IMR-90 (cell line): ENCODE data around the gene ITGB1BP1. TPM values are rescaled to one million over a fixed set of nuclear protein-coding genes. Genes with fewer than 3 reads are reported as not detected.

Experiments used
- ATAC-seq: fragments of 200-7000 bp; cut with Tn5 transposase; 2 replicates; pipeline ENCODE4 v1.9.1; 2020; ENCODE audit warnings: low read depth, mild to moderate bottlenecking, moderate library complexity
- BruUV-seq: library from RNA; stranded (reverse); fragments of 400-500 nt; replicated peaks from 2 replicates; lab custom pipeline; 2021; lab: Mats Ljungman, UMichigan
- CTCF ChIA-PET: fragments of 300-600 bp; formaldehyde crosslinking; extraction: SDS; loops from one replicate; lab custom pipeline; 2021; ENCODE audit warnings: antibody characterized with exemption; lab: Yijun Ruan, JAX
- POLR2A ChIA-PET: fragments of 300-600 bp; sonication (Branson Sonifier 250); formaldehyde crosslinking; loops from one replicate; lab custom pipeline; 2022; ENCODE audit warnings: antibody characterized with exemption; ENCODE audit not compliant: unreplicated experiment; lab: Charles Lee
- DNase-seq: peaks from one replicate; pipeline ENCODE4 v3.0.0; 2013
- H2AFZ ChIP-seq: replicated peaks from 2 replicates; pipeline ENCODE3; 2013; ENCODE audit warnings: low read length, mild to moderate bottlenecking; ENCODE audit not compliant: poor library complexity
- H2AK5ac ChIP-seq: 2 replicates; pipeline ENCODE4 v1.6.1; 2013; ENCODE audit warnings: low read depth, low read length, inconsistent platforms
- H2AK9ac ChIP-seq: replicated peaks from 2 replicates; pipeline ENCODE3; 2013; ENCODE audit warnings: mild to moderate bottlenecking, low read depth, low read length, moderate library complexity; ENCODE audit not compliant: poor library complexity
- H2BK120ac ChIP-seq: 2 replicates; pipeline ENCODE4 v1.6.1; 2013; ENCODE audit warnings: low read depth, low read length, inconsistent platforms
- H2BK15ac ChIP-seq: 3 replicates; pipeline ENCODE4 v1.6.1; 2013; ENCODE audit warnings: low read depth, low read length, inconsistent platforms
- H2BK20ac ChIP-seq: 2 replicates; pipeline ENCODE4 v1.6.1; 2013; ENCODE audit warnings: low read depth, mild to moderate bottlenecking, inconsistent platforms, low read length, moderate library complexity
- H2BK5ac ChIP-seq: 2 replicates; pipeline ENCODE4 v1.6.1; 2013; ENCODE audit warnings: mild to moderate bottlenecking, low read depth, low read length, inconsistent platforms; ENCODE audit not compliant: poor library complexity, severe bottlenecking
- H3K14ac ChIP-seq: replicated peaks from 2 replicates; pipeline ENCODE4 v1.6.1; 2013; ENCODE audit warnings: low read depth, low read length, inconsistent platforms
- H3K18ac ChIP-seq: 2 replicates; pipeline ENCODE4 v1.6.1; 2013; ENCODE audit warnings: low read depth, low read length, control low read depth
- H3K23ac ChIP-seq: 2 replicates; pipeline ENCODE4 v1.6.1; 2013; ENCODE audit warnings: low read depth, low read length, inconsistent platforms
- H3K27ac ChIP-seq: 2 replicates; pipeline ENCODE4 v1.5.1; 2013; ENCODE audit warnings: mild to moderate bottlenecking, control low read depth, low read length; ENCODE audit not compliant: insufficient read depth
- H3K27me3 ChIP-seq: 2 replicates; pipeline ENCODE4 v1.6.1; 2013; ENCODE audit warnings: low read length; ENCODE audit not compliant: control insufficient read depth, insufficient read depth
- H3K36me3 ChIP-seq: 2 replicates; pipeline ENCODE4 v1.6.1; 2013; ENCODE audit warnings: low read length, mixed read lengths; ENCODE audit not compliant: control insufficient read depth, insufficient read depth
- H3K4ac ChIP-seq: 2 replicates; pipeline ENCODE4 v1.6.1; 2013; ENCODE audit warnings: low read depth, low read length, inconsistent platforms
- H3K4me1 ChIP-seq: 2 replicates; pipeline ENCODE4 v1.6.1; 2013; ENCODE audit warnings: low read length, mixed read lengths; ENCODE audit not compliant: control insufficient read depth, insufficient read depth
- H3K4me2 ChIP-seq: 2 replicates; pipeline ENCODE4 v1.6.1; 2013; ENCODE audit warnings: low read depth, mild to moderate bottlenecking, control low read depth, low read length, moderate library complexity
- H3K4me3 ChIP-seq: 2 replicates; pipeline ENCODE4 v1.5.1; 2013; ENCODE audit warnings: low read depth, mild to moderate bottlenecking, control low read depth, low read length, moderate library complexity; ENCODE audit not compliant: insufficient read depth
- H3K56ac ChIP-seq: 2 replicates; pipeline ENCODE4 v1.6.1; 2013; ENCODE audit warnings: low read length, inconsistent platforms; ENCODE audit not compliant: insufficient read depth; ENCODE audit errors: extremely low read depth
- H3K79me1 ChIP-seq, 2 experiments: 2 replicates each; pipeline ENCODE4 v1.6.1; 2013; ENCODE audit warnings: low read length in 2 of 2, inconsistent platforms in 1 of 2, low read depth in 1 of 2
- H3K9ac ChIP-seq: 2 replicates; pipeline ENCODE4 v1.6.1; 2013; ENCODE audit warnings: low read depth, low read length, control low read depth
- H3K9me1 ChIP-seq: 2 replicates; pipeline ENCODE4 v1.6.1; 2013; ENCODE audit warnings: low read length, inconsistent platforms; ENCODE audit not compliant: insufficient read depth
- H3K9me3 ChIP-seq: 2 replicates; pipeline ENCODE4 v1.6.1; 2013; ENCODE audit warnings: low read length; ENCODE audit not compliant: control insufficient read depth, insufficient read depth
- H4K20me1 ChIP-seq: 2 replicates; pipeline ENCODE4 v1.6.1; 2013; ENCODE audit warnings: low read length, inconsistent platforms; ENCODE audit not compliant: insufficient read depth
- H4K5ac ChIP-seq: 2 replicates; pipeline ENCODE4 v1.6.1; 2013; ENCODE audit warnings: mild to moderate bottlenecking, low read depth, low read length, control low read depth
- H4K8ac ChIP-seq, 2 experiments: 2 replicates each; pipeline ENCODE4 v1.6.1; 2013; ENCODE audit warnings: low read depth in 2 of 2, low read length in 2 of 2, control low read depth in 1 of 2, inconsistent platforms in 1 of 2
- H4K91ac ChIP-seq: 2 replicates; pipeline ENCODE4 v1.6.1; 2013; ENCODE audit warnings: low read depth, low read length, inconsistent platforms; ENCODE audit not compliant: insufficient read depth
- BHLHE40 ChIP-seq: fragments of 150-350 bp; IDR thresholded peaks from 2 replicates; pipeline ENCODE4 v1.6.1; 2016; ENCODE audit warnings: mild to moderate bottlenecking, low read depth, low read length
- ELK1 ChIP-seq: fragments of 150-350 bp; IDR thresholded peaks from 2 replicates; pipeline ENCODE4 v1.6.1; 2016; ENCODE audit warnings: low read depth, mild to moderate bottlenecking, low read length, moderate library complexity, borderline replicate concordance
- FOS ChIP-seq: fragments of 150-350 bp; IDR thresholded peaks from 2 replicates; pipeline ENCODE4 v1.6.1; 2016; ENCODE audit warnings: low read depth, low read length
- MAFK ChIP-seq: IDR thresholded peaks from 2 replicates; pipeline ENCODE4 v1.6.1; 2012; ENCODE audit warnings: low read depth, low read length, improper control_type of control experiment
- RCOR1 ChIP-seq: IDR thresholded peaks from 2 replicates; pipeline ENCODE4 v1.6.1; 2012; ENCODE audit warnings: mild to moderate bottlenecking, low read length, improper control_type of control experiment; ENCODE audit not compliant: insufficient replicate concordance
- RFX5 ChIP-seq: IDR thresholded peaks from 2 replicates; pipeline ENCODE4 v1.8.0; 2012; ENCODE audit warnings: low read depth, mild to moderate bottlenecking, low read length, moderate library complexity
- SMC3 ChIP-seq: fragments of 150-350 bp; IDR thresholded peaks from 2 replicates; pipeline ENCODE4 v1.6.1; 2016; ENCODE audit warnings: low read depth, mild to moderate bottlenecking, antibody characterized with exemption, low read length, moderate library complexity
- WGBS, 2 experiments: methylation state at CpG; one replicate each; pipeline versions ENCODE4 v1.1.5 to v1.1.7; 2013; ENCODE audit warnings: missing lambda C conversion rate in 2 of 2; ENCODE audit not compliant: insufficient read length in 1 of 2; ENCODE audit errors: extremely low coverage in 2 of 2; 5-methylcytosine and 5-hydroxymethylcytosine counted together
- dilution Hi-C: fragments of 300-500 bp; cut with HindIII; formaldehyde crosslinking; loops from one replicate; pipeline ENCODE4 v1.14.3; 2018; ENCODE audit warnings: low sequenced_read_pairs; ENCODE audit not compliant: unreplicated experiment
- in situ Hi-C: fragments of 300-500 bp; cut with MboI; formaldehyde crosslinking; loops from 3 replicates; pipeline ENCODE4 v1.14.3; 2019; ENCODE audit warnings: low sequenced_read_pairs, inconsistent platforms, mixed read lengths
- intact Hi-C: fragments of 100-400 bp; cut with micrococcal nuclease; formaldehyde crosslinking; loops from 2 replicates; pipeline ENCODE4 v1.10.0; 2022
- polyA plus RNA-seq, 3 experiments: library from polyadenylated mRNA; depleted of rRNA; stranded (reverse); fragments of >200 nt; gene quantifications; 2 replicates each; pipeline ENCODE4 v1.2.3, GENCODE V29; 2012; ENCODE audit warnings: low replicate concordance in 1 of 3
- total RNA-seq: library from RNA; depleted of rRNA; stranded (reverse); fragments of >200 nt; gene quantifications from 2 replicates; pipeline ENCODE4 v1.2.3, GENCODE V29; 2012

The ITGB1BP1 gene
- total and polyA plus RNA-seq, 2 of the 4 experiments (the other 2 are of a cell fraction): 48.6 to 88.1 TPM

- intact Hi-C loops: no loop called here
Measured at GRCh38 chr2:9385841-9386240, 37.5 kb downstream of the ITGB1BP1 start.

More at GRCh38 chr2:9385841-9386240, 37.5 kb downstream of the ITGB1BP1 start:
- no peak overlapping the region for H3K23ac ChIP-seq
- no peak overlapping the region for H3K14ac ChIP-seq
- no peak overlapping the region for H2AK5ac ChIP-seq
- no peak overlapping the region for H4K8ac ChIP-seq
- POLR2A ChIA-PET: no interaction called here
- no peak for ATAC-seq
- no peak for TF ChIP-seq BHLHE40
- no peak for TF ChIP-seq ELK1
- no peak for TF ChIP-seq FOS
- no peak for TF ChIP-seq RFX5
- TF ChIP-seq SMC3: no peak
- no peak for TF ChIP-seq RCOR1
- TF ChIP-seq MAFK: no peak
- 100% methylated on average over 5 of the region's 6 CpGs; no CpG with 5 or more reads in 1 of the 2 experiments for WGBS, 2 experiments
- in situ Hi-C loops: no loop called here
- dilution Hi-C loops: no loop called here
- CTCF ChIA-PET: interaction anchor here (0.6 kb wide), 1 partner anchor 309 kb away, joined by 3 read pairs; no protein-coding TSS in a partner anchor
- H2BK120ac ChIP-seq: no peak overlapping the region
- H3K27ac ChIP-seq: no peak overlapping the region
- H3K79me1 ChIP-seq: peaks cover 9 to 64% of the 10 kb centered on the region in 2 experiments; a peak in 3 of 4 replicates
- no peaks in the 10 kb centered on the region for H3K9me3 ChIP-seq
- no peak overlapping the region for H3K56ac ChIP-seq
- no peak for DNase-seq
- no peak overlapping the region for H2BK15ac ChIP-seq
- no peak overlapping the region for H2AK9ac ChIP-seq
- peaks cover 13% of the 10 kb centered on the region for H3K4me1 ChIP-seq
- H3K9me1 ChIP-seq: peaks cover 26% of the 10 kb centered on the region
- no peak overlapping the region for H3K4ac ChIP-seq
- no peak overlapping the region for H4K5ac ChIP-seq
- no peak overlapping the region for H4K91ac ChIP-seq
- no peaks in the 10 kb centered on the region for H3K27me3 ChIP-seq
- peaks cover 8% of the 10 kb centered on the region for H4K20me1 ChIP-seq
- no peak overlapping the region for H3K4me2 ChIP-seq
- peaks cover 43% of the 10 kb centered on the region for H3K36me3 ChIP-seq
- no peak overlapping the region for H2BK20ac ChIP-seq
- H2BK5ac ChIP-seq: no peak overlapping the region
- no TSS peak for BruUV-seq
- H2AFZ ChIP-seq: no peak overlapping the region
- H3K18ac ChIP-seq: no peak overlapping the region
- no peak overlapping the region for H3K9ac ChIP-seq
- no peak overlapping the region for H3K4me3 ChIP-seq
